Prostate gland (tissue), 2 donors: ENCODE results near the gene UGT1A8.

Experiments
- CTCF ChIP-seq, 4 experiments: fragments of 200-600 bp in 2 of 4; fragments of 450-650 bp in 2 of 4; sonication (generic) in 2 of 4; IDR thresholded peaks; 1 replicate in 3 of 4; 2 replicates in 1 of 4; pipeline ENCODE4 v1.5.1; 2016 to 2019; ENCODE audit warnings: antibody characterized with exemption in 4 of 4, mild to moderate bottlenecking in 2 of 4, moderate library complexity in 2 of 4
- POLR2A ChIP-seq: fragments of 450-650 bp; IDR thresholded peaks from one replicate; pipeline ENCODE4 v1.6.1; 2016; ENCODE audit warnings: antibody characterized with exemption, mild to moderate bottlenecking
- POLR2AphosphoS5 ChIP-seq: sonication (generic); formaldehyde crosslinking; IDR thresholded peaks from one replicate; pipeline ENCODE4 v1.6.1; 2017; ENCODE audit warnings: antibody characterized with exemption

GRCh38 chr2:233807215-233807865, 189.9 kb downstream of the UGT1A8 start:
- TF ChIP-seq CTCF (IDR thresholded peaks at IDR 0.05) (no peak), POLR2AphosphoS5 (no peak), POLR2A (no peak)
